ENCODE results near the gene ATL1.
"Not testable (repeated sequence)": the region's sequence is repeated elsewhere in the genome, so short reads cannot be mapped to it uniquely, and the experiment has no call there.

ATL1 gene

DNA sequence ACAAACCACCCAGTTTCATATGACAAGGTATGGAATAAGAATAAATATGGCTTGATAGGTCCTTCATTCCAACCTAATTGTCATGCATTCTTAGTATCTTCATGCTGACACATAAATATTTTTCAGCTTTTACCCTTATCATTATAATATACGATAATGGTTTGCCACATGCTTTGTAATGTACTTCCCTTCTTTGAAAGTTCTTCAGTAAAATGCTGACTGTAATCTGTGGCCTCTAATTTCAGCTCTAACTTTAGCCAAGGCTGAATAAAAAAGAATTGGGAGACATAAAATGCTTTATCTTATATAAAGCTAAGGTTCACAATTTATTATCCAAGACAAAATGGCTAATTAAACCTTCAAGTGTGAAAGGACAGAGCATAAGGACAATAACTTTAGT, 24.9 kb upstream of the ATL1 start:
- DNase-seq: no peak

DNA sequence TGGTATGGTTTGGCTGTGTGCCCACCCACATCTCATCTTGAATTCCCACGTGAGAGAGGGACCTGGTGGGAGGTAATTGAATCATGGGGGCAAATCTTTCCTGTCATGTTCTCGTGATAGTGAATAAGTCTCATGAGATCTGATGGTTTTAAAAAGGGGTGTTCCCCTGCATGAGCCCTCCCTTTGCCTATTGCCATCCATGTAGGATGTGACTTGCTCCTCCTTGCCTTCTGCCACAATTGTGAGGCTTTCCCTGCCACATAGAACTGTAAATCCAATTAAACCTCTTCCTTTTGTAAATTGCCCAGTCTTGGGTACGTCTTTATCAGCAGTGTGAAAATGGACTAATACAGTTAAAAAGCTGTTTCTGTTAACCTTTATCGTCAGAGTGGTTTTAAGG, 21.9 kb upstream of the ATL1 start:
- not testable (repeated sequence) for DNase-seq

DNA sequence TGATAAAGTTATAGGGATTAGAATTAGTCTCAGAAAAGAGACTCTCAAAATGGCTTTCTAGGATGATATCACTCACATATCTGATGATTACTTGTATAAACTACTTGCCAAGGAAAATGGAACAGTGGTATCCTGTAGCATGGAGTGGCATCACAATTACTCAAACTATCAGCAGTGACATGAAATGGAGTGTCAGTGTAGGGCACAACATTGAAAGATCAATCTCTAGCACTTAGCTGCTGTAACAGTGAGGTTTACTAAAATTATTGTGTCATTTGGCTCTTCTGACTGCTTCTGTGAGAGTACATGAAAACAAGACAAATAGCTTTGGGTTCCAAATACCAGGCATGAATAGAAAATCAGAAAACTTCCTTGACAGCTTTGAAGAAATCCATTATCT, 20.9 kb upstream of the ATL1 start:
- DNase-seq: no peak

DNA sequence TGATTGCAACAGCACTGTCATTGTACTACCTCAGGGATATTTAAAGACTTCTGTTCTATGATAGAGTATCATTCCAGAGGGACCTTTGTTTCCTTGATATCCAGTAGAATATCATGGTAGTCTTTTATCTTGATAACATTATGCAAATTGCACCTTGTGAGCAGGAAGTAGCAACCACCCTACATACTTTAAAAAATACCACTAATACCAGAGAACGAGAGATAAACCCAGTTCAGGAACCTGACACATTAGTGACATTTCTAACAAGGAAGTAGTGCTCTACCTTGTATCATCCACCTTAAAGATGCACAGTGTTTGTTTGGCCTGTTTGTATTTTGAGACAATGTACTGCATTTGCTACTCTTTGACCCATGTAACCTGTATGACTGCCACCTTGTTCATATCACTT, 18.8 kb upstream of the ATL1 start:
- no peak for DNase-seq

DNA sequence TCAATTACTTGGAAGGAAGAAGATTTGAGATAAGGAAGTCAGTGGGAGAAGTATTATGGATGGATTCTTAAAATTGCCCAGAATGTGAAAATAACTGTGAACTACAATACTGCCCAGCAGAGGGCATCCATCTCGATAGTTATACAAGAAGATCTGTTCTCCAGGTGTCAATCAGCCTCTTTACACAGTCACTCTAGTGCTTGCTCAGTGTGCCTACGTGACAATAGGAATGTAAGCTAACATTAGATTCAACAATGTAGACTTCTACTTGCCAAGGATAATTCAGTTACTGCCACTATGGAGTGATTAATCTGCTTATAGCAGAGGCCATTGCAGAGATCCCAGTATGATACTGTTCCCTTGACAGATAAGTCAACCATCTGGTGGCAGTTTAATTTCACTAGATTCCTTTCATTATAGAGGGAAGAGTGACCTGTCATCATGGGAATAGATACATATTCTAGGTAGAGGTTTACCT, 17.0 kb upstream of the ATL1 start:
- peak in 1 of 2 donors; percentile 39 for DNase-seq

DNA sequence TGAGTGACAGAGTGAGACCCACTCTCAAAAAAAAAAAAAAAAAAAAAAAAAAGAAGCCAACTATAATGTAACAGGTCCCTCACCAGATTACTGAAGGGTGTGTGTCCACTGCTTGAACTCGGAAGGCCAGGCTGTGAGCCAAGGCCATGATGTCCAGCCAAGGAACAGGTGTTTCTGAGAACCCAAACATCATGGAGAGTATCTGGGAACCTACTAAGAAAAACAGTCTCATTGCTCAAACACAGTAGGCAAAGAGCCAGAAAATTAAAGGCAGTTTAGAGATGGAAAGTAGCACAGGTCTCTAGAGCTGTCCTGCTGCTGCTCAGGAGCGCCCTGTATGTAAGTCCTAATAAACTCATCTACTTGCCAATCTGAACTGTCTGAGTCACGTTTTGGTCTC, 15.0 kb upstream of the ATL1 start:
- DNase-seq: no peak

DNA sequence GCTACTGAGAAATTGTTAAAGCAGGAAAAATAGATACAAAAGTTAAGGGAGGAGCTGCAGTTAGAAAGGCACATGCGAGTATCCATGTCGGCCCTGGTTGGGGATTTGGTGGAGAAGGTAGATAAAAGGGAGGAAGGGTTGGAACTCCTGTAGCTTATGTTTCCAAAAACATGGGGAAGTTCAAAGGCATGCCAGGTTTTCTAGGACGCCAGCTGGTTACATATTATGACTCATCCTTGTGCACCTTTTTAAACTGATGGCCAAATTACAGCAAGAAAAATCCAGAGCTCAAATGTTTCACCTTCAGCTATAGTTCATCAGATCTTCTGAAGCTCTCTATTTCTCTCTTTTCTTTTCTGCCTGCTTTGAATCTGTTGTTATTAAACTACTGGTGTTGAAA, 14.3 kb upstream of the ATL1 start:
- no peak for DNase-seq

DNA sequence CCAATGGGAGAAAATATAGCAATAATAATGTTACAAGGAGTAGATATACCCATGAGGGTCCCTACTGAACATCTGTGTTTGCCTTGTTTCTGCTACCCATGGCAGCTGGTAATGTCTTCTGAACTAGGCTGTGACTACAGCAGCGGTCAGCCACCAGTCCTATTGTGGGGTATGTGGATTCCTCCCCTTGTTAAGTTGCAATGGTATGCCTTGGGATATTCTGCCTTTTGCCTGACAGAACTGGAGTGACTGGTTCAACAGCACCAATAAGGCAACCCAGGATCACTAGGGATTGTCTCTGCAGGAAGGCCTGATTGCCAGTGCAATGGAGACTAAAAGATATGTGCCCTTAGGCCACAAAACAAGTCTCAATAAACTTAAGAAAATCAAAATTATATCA, 9.7 kb upstream of the ATL1 start:
- no peak for DNase-seq

DNA sequence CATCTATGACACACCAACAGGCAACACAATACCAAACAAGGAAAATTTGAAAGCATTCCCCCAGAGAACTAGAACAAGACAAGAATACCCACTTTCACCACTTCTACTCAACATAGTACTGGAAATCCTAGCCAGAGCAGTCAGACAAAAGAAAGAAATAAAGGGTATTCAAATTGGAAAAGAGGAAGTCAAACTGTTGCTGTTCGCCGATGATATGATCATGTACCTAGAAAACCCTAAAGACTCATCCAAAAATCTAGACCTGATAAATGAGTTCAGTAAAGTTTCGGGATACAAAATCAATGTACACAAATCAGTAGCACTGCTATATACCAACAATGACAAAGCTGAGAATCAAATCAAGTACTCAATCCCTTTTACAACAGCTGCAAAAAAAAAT, 8.1 kb upstream of the ATL1 start:
- peak in 1 of 2 donors; percentile 30 for DNase-seq

DNA sequence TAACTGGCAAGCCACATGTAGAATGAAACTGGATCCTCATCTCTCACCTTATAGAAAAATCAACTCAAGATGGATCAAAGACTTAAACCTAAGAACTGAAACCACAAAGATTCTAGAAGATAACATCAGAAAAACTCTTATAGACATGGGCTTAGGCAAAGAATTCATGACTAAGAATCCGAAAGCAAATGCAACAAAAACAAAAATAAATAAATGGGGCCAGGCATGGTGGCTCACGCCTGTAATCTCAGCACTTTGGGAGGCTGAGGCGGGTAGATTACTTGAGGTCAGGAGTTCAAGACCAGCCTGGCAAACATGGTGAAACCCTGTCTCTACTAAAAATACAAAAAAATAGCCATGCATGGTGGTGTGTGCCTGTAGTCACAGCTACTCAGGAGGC, 7.1 kb upstream of the ATL1 start:
- not testable (repeated sequence) for DNase-seq

DNA sequence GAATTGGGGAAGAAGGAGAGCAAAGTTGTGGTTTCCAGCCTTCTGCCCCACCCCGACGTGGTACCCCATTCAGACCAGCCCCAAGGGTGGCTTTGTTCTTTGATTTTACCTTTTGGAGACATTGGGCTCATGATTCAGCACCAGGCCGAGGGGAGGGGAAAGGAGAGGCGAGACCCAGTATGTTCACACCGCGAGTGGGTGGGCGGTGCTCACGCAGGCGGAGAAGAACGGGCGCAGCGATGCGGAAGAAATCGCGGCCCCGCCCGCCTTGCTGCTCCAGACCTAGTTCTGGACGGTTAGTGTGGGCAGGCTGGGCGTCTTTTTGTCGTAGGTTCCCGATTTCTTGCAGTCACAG, 963 bp downstream of the ATL1 start:
- DNase-seq: peak; percentile 48 to 56

DNA sequence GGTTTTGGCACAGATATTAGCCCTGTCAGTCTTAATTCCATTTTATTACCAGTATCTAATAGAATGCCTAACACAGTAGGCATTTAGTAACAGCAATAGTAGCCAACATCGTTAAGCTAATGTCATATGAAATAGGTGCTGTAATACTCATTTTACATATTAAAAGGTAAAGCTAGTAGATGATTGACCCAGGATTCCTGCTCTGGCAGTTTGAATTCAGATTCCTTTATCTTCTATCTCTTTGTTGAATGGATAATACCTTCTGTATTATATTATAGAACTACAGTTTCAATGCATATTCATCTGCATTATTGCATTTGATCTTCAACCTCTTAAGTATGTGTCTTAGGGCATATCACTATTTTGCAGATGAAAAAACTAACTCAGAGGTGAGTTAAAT, 2.9 kb downstream of the ATL1 start:
- no peak for DNase-seq

DNA sequence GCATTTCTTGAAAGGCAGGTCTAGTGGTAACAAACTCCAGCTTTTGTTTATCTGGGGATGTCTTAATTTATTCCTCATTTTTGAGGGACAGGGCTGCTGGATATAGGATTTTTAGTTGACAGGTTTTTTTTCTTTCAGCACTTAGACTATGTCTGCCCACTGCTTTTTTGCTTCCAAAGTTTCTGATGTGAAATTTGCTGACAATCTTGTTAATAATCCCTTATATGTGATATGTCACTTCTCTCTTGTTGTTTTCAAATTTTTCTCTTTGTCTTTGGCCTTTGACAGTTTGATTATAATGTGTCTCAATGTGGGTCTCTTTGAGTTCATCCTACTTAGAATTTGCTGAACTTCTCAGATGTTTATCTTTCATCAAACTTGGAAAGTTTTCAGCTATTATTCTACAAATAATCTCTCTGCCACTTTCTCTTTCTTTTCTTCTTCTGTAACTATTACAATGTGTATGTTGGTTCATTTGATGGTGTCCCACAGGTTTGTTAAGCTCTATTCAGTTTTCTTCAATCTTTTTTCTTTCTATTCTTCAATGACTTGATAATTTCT, 9.8 kb downstream of the ATL1 start:
- no peak for DNase-seq

DNA sequence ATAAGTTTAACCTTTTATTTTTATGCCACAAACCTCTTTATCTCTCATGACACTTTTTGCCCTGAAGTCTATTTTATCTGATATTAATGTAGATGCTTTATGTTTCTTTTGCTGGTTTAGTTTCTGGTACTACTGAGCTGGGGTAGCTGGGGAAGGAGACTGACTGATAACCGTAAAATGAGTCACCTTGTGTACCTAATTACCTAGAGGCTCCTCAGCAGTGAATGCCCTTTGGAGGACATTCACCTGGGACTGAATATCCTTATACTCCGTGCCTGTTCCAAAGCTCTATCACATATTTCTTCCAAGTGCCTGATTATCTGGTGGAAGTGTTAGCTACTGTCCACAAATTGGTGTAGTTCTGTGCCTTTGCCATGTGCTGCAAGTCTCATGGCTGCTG, 13.9 kb downstream of the ATL1 start:
- no peak for DNase-seq

DNA sequence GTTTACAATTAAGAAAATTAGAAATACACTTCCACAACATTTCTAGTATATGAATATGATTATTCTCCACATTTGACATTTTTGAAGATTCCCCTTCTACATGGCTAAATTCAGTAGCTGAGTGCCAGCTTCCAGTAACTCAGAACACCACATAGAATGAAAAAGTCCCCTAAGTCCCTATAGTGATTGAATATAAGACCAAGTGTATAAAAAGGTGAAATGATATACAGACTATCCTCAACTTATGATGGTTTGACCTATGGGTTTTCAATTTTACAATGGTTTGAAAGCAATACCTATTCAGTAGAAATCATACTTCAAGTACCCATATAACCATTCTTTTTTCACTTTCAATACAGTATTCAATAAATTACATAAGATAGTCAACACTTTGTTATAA, 15.8 kb downstream of the ATL1 start:
- no peak for DNase-seq

DNA sequence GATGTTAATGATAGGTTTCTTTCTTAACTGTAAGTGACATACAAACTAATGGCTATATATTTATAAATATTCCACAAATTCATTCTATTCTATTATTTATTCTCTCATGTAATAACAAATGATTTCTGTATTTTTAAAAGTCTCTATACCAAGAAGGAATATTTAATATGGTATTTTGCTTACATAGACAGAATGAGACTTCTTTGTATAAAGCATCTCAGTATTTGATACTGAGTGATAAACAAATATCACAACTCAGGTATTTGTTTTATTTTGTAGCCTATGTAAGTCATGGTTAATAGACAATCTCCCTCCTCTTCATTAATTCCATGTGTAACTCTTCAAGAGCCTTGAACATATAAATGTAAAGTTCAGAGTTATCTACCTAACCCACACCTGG, 18.0 kb downstream of the ATL1 start:
- no peak for DNase-seq

DNA sequence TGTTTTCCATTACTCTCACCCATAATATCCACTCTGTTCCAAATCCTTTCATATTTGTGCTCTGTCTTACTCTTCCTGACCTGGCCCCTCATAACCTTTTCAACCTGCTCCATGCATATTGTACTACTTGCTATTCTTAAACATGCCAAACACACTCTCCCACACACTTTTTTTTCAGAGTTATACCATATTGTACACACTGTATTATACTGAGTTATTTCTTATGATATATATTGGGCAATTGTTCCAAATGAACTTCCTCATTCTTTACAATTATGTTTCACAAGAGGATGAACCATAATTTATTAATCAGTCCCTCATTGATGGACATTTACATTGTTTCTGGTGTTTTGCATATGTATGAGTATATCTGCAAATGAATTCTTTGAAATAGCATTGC, 18.5 kb downstream of the ATL1 start:
- no peak for DNase-seq

DNA sequence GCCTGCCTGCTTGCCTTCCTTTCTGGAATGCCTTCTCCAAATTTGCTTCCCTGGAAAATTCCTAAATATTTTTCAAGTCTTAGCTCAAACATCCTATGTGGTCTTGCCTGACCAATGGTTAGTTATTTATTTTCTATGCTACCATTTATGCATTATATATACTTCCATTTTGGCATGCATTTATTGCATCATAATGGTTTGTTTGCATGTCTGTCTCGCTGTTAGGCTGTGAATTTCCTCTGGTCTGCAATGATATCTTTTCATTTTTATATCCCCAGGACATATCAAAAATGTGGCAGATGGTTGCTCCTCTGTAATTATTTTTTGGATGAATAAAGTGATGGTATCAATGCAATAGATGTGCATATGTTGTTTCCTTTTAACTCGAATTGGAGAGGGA, 30.5 kb downstream of the ATL1 start:
- no peak for DNase-seq

DNA sequence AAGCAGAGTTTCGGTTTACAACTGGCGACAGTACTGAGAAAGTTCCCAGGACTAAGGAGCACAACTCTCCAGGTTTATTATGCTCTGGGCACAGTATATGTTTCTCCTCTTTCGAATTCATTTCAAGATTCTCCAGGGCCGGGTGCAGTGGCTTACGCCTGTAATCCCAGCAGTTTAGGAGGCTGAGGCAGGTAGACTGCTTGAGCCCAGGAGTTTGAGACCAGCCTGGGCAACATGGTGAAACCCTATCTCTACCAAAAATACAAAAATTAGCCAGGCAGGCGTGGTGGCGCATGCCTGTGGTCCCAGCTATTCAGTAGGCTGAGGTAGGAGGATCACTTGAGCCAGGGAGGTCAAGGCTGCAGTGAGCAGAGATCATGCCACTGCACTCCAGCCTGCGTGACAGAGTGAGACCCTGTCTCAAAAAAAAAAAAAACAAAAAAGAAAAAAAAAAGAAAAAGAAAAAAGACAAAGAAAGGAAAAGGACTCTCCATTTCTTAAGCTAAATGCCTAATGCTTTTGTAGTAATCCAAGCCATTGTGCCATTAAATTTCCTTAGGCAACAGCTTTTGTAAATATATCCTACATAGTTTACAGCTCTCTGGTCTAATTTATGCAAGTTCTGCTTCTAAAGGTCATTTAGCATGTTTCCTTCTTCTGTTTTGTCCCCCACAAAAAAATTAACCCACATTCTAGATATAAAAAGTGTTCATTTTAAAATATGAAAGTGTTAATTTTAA, 34.8 kb downstream of the ATL1 start:
- no peak for DNase-seq

DNA sequence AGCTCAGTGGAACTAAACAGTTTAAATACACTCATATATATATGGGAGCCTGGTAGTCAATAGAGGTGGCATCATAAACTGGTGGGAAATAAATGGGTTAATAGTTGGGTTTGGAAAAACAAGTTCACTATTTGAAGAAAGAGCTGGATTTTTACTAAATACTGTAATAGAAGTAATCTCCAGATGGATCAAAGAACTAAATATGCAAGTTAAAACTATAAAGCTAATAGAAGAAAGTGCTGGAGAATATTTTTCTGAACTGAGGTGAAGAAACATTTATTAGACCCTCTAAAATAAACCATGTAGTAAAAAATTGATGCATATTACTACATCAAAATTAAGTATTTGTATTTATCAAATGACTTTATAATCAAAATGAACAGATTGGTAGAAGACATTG, 38.8 kb downstream of the ATL1 start:
- DNase-seq: no peak

DNA sequence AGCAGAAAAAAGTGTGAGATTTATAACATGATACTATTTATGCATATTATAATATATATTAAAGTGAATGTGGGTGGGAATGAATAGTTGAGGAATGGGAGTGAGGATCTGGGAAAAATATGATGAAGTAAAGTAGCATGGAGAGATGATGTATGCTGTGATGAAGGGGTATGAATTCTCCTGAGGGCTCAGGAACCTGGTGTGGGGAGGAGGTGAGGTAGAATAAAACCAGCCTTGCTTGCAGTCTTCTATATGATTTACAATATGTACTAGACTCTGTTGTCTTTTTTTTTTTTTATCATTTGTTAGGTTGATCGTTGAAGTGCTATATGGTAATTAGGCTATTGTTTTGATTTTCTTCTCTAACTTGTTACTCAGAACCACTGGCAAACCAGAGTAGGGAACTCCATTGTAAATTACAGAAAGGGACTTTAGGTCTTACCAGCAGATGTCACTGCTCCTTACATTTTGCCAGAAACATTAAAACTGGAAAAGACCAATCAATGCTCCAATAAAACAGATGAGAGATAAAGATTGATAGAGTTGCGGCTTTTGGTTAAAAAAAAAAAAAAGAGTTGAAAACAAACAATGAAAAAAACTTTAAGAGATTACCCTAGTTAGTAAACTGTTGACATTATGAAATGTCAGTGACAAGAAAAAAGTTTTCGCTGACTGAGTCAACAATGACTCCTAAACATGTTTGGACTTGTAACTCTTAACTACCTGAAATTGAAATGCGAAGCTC, 39.9 kb downstream of the ATL1 start:
- peak in 1 of 2 donors; percentile 10 for DNase-seq

DNA sequence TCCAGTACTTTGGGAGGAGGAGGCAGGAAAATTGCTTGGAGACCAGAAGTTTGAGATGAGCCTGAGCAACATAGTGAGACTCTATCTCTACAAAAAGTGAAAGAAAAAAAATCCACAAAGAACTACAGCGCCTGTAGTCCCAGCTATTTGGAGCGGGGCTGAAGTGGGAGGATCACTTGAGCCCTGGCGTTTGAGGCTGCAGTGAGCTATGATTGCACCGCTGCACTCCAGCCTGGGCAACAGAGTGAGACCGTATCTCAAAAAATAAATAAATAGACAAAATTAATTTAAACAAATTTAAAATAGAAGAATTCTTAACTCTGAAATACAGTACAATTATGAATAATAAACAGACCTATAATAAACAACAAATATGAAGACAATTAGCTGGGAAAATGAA, 40.9 kb downstream of the ATL1 start:
- no peak for DNase-seq

DNA sequence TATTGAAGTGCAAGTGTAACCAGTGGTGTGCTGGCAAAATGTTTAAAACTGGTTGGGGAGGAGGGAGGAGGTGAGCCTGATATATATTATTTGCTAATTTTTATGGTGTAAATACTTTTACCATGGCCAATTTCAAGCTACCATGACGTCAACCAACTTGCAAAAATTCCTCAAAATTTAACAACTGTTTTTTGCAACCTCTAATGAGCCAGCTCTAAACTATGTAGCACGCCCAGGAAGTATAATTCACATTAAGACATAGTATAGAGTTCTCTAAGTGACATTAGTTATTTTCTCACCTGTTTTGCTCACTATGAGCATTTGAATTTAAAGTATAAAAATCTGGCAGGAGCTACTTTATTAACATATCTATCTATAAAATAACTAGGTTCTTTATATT, 41.4 kb downstream of the ATL1 start:
- no peak for DNase-seq

DNA sequence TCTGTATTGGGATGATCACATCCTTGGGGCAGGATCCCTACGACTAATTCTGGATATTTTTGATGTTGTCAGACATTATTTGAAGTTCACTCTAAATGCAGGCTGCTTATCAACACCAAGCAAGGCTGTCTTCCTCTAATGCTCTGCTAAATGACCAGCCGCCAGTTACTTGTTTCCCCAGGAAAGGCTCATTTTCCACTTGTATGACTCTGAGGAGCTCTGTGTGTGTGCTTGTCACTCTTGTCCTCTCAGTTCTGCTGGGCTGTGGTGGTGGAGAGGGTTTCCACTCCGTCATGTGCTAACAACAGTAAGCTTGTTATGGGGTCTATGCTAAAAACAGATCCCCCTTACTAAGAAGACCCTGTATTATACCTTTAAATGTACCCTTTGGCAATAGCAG, 42.1 kb downstream of the ATL1 start:
- no peak for DNase-seq

Measured in bone marrow (tissue), 2 donors.